Islet precursor cell (in vitro differentiated cells): ENCODE data around the gene PLXNA1.
A peak's percentile ranks its signal among the peaks of the same experiment; 100 is the strongest.

Experiments
- DNase-seq: peaks from one replicate; pipeline ENCODE4 v3.0.0-alpha.2; 2018

PLXNA1 gene

DNA sequence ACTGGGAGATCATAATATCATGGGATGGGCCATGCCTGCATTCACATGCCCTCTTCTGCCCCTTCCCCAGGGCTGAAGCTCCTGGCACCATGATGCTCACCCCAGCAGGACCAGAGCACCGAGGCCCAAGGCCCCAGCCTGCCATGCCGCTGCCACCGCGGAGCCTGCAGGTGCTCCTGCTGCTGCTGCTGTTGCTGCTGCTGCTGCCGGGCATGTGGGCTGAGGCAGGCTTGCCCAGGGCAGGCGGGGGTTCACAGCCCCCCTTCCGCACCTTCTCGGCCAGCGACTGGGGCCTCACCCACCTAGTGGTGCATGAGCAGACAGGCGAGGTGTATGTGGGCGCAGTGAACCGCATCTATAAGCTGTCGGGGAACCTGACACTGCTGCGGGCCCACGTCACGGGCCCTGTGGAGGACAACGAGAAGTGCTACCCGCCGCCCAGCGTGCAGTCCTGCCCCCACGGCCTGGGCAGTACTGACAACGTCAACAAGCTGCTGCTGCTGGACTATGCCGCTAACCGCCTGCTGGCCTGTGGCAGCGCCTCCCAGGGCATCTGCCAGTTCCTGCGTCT, 5.6 kb downstream of the PLXNA1 start:
- DNase-seq, result no peak

DNA sequence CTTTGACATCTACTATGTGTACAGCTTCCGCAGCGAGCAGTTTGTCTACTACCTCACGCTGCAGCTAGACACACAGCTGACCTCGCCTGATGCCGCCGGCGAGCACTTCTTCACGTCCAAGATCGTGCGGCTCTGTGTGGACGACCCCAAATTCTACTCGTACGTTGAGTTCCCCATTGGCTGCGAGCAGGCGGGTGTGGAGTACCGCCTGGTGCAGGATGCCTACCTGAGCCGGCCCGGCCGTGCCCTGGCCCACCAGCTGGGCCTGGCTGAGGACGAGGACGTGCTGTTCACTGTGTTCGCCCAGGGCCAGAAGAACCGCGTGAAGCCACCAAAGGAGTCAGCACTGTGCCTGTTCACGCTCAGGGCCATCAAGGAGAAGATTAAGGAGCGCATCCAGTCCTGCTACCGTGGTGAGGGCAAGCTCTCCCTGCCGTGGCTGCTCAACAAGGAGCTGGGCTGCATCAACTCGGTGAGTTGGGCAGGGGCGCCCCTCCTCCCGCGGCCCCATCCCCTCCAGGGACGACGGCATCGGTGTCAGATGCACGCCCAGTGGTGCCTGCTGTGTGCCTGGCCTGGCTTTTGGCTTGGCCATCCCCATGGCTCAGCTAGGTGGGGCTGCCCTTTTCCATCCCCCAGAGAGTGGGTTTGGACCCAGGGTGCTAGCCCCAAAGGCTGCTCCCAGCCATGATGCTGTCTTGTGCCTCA, 6.6 kb downstream of the PLXNA1 start:
- DNase-seq, result no peak

GRCh38 chr3:126990024-126990700, 7.2 kb downstream of the PLXNA1 start:
- DNase-seq, result no peak

DNA sequence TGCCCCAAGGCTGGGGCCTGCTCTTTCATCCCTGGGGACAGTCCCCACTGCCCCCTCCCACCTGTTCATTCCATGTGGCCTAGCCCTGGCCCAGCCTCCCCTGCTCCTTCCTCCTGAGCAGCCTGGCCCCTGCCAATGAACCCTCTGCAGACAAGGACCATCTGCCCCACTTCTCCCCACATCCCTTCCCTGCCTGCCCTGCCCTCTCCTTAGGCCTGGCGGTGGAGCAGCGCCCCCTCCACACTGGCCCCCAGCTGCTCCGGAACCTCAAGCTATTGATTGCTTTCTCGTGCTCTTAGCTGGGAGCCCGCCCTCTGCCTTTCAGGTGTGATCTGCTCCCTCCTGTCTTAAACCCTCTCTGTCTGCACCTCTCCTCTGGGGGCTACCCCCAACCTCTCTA, 8.0 kb downstream of the PLXNA1 start:
- DNase-seq, result no peak

GRCh38 chr3:126991366-126992200, 8.7 kb downstream of the PLXNA1 start:
- DNase-seq, result no peak

DNA sequence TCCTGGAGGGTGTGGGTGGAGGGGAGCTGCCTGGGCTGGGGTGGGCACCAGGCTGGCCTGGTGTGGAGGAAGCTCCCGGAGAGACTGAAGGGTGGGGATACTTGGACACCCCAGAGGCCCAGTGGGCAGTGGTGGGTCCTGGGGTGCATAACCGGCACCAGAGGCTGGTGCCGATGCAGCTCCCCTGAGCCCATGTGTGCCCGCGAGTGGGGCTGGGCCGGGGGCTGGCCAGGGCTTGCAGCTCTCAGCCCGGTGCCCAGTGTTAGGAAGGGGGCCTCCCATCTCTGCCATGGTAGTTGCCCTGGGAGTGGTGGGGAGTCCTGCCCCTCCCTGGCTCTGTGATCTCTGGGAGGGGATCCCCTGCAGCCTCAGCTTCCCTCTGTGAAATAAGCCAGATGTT, 9.3 kb downstream of the PLXNA1 start:
- no peak for DNase-seq

GRCh38 chr3:126992776-126993175, 9.9 kb downstream of the PLXNA1 start:
- no peak for DNase-seq

- no peak for DNase-seq
These were observed 10.5 kb downstream of the PLXNA1 start for GRCh38 chr3:126993436-126993835.

- DNase-seq, result no peak
These were observed 11.8 kb downstream of the PLXNA1 start for GRCh38 chr3:126994661-126995245.

DNA sequence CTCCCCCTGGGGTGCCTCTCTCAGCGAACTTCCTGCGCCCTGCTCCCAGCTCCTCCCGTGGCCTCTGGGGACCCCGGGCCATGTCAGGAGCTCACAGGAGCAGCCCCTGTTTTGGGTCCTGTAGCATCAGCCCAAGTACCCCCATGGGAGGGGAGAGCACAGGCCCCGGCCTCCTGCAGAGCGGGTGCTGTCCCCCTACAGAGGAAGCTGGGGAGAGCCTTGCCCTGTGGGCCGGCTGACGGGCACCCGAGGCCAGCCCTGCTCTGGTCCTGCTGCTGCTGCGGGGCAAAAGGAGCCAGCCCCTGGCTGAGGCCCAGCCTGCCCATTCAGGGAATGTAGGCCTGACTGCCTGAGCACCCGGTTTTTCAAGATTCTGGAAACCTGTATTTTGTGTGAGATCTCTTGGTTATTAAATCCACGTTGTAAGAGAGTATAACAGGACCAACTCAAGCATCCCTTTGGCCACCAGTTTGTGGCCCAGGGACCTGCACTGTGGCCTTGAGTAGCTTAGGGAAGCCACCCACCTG, 12.4 kb downstream of the PLXNA1 start:
- DNase-seq, result no peak

GRCh38 chr3:126995926-126996512, 13.1 kb downstream of the PLXNA1 start:
- no peak for DNase-seq

DNA sequence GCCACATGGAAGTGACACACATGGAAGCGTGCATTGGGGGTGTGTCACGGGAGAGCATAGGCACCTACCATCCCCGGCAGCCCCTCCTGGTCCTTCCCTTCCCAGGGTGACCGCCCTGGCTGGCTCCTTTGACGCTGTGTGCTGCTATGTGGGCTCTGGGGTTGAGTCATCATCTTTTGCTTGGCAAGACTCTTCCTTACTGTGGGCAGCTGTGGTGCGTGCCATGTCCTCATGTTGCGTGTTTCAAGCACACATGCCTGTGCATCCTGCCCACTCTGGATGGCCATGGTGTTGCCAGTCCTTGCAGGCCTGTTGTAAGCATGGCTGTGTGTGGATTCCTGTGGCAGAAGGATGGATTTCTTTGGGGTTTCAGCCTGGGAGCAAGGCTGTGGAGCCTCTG, 14.0 kb downstream of the PLXNA1 start:
- DNase-seq, result no peak

GRCh38 chr3:126997455-126998038, 14.6 kb downstream of the PLXNA1 start:
- DNase-seq, result no peak

- DNase-seq, result no peak
These were observed 15.4 kb downstream of the PLXNA1 start for GRCh38 chr3:126998320-126998719.

DNA sequence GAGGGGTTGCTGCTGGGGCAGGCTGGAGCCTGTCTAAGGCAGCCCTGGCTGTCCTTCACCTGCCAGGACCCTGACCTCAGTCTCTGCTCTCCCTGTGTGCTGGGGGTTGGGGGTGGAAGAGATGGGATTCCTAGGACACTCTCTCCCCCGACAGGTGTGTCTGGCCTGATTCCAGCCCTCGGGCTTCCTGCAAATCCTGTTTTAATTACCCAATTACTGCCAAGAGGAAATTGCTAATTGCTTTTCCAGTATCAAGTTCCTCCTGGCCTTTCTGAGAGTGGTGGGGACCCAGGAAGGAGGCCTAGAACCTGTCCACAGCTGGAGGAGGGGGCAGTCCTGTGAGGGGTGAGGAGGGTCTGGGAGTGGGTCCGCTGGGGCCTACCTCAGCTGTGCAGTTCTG, 15.8 kb downstream of the PLXNA1 start:
- no peak for DNase-seq

DNA sequence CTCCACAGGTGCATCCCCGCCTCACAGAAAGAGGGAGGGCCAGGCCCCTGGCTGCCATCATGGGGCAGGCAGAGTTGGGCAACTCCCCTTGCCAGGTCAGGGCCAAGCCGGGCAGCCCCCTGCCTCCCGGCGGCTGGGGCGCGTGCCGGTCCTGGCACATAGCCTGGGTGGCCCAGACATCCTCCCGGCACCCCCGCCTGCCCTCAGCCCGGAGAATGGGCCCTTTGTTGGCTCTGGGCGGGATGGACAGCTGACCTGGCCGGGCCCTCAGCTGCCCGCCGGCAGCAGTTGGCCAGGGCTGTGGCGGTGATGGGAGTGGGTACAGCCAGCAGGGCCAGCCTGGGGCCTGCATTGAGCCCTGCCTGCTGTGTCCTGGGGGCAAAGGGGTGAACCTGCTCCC, 16.5 kb downstream of the PLXNA1 start:
- DNase-seq, result no peak

DNA sequence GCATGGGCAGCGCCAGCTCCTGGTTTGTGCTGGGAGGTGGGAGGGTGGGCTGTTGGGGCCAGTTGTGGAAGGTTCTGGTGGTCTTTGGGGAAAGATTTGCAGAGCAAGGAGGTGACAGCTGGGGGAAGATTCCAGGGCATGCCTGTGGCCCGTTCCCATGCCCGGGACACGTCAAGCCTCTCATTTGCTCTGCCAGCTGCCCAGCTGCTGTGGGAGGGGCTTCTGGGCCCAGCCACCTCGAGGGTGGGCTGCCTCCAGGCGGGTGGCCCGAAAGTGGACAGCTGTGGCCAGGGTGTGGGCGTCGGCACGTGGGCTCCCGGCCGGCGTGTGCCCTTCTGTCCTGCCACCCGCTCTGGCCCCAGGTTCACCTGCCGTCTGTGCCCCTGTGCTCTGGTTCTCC, 17.2 kb downstream of the PLXNA1 start:
- no peak for DNase-seq

DNA sequence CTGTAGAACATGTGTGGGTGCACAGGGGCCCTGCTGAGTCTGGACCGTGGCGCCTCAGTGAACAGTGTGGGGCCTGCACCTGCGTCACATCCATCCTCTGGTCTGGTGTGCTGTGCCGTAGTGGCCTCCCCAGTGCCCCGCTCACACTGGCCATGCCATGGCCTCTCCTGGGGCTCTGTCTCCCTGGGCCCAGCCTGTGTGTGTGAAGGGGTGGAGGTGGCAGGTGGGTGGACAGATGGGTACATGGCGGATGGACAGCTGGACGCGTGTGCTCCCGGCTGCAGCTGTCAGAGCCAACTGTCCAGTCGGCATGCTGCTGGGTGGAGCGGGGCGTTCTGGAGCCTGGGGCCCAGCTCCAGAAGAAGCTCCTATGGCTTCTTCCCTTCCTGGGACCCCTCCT, 17.8 kb downstream of the PLXNA1 start:
- no peak for DNase-seq

DNA sequence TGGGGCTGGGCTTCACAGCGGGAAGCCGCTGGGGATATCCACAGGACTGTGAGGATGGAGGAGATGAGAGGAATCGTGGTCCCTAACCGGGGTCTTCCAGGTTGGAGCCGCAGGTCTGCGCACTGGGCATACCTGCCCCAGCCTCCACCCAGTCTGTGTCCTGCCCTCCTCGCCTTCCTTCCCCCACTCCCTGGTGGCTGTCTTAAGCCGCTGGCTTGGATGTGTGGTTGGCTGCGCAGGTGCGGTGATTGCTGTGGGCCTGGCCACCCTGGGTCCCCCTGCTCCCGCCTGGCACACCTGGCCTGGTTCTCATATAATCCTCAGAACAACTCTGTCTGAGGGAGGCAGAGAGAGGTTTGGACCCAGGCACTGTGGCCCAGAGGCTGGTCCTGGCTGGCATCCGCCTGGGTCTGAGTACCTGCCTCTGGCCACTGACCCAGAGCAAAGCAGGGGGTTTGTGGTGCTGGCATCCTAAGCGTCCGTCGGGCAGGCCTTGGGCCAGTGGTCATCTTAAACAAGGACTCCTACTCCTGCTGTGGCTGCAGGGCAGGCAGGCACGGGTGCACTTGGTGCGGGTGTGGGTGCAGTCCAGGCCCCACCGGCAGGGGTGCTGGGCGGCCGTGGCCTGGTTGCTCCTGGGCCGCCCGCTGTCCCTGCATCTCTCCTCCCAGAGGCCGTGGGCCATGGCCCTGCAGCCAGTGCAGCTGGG, 18.7 kb downstream of the PLXNA1 start:
- DNase-seq, result no peak

DNA sequence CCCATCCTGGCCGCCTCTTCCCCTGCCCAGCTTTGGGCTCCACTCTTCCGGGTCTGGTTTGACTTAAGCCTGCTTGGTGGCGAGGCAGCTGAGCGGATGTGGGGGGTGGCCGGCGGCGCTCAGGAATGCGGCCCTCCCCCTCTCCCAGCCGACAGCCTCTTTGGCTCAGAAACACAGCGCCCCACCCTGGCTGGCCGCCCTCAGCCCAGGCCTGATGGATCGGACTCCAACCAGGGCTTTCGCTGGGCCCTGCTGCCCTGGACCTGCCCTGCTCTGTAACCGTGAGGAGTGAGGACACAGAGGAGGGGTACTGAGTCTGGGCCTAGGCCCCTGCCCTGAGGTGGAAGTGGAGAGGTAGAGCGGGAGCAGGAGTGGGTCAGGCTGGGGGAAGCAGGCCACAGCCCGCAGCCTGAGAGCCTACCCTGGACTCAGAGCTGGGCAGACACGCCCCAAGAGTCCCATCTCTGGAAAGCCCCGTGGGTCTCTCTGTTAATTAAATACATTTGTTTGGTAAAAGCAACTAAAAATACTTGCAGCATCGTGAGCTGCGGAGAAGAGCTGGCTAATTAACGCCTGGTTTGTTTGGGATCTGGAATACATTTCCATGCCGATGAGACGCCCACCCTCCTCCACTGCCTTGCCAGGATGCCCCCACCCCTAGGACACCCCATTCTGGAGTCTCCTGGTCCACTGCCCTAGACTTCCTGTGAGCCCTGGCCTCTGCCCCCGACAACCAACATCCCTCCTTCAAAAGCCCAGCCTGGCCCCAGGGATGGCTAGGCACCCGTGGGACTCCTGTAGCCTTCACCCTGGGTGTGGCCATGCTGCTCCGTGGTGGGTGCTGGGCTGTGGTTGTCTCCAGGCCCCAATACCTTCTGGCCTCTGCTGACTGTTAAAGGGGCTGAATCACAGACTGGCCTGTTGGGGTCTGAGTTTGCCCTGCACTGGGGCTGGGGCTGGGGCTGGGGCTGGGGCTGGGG, 19.6 kb downstream of the PLXNA1 start:
- peak; percentile 97 for DNase-seq
